Cardiac muscle cell (in vitro differentiated cells and primary cell): ENCODE data around the gene NARS2. TPM values are rescaled to one million over a fixed set of nuclear protein-coding genes. Genes with fewer than 3 reads are reported as not detected.
A peak's percentile ranks its signal among the peaks of the same experiment; 100 is the strongest.
"Not testable (repeated sequence)": the region's sequence is repeated elsewhere in the genome, so short reads cannot be mapped to it uniquely, and the experiment has no call there.

Experiments used
- DNase-seq, 2 donors: peaks; one replicate each; pipeline versions ENCODE4 v3.0.0 to v3.0.0-alpha.2; 2010 to 2017; ENCODE audit warnings: low read depth in 1 of 2, low spot score in 1 of 2
- H3K27ac ChIP-seq: fragments of 200-600 bp; sonication (generic); 2 replicates; pipeline ENCODE4 v1.5.1; 2016
- H3K27me3 ChIP-seq: fragments of 200-600 bp; sonication (generic); 2 replicates; pipeline ENCODE4 v1.6.0; 2016; ENCODE audit warnings: control low read depth
- H3K36me3 ChIP-seq: fragments of 200-600 bp; sonication (generic); 2 replicates; pipeline ENCODE4 v1.5.1; 2016; ENCODE audit warnings: control low read depth
- H3K4me1 ChIP-seq: fragments of 200-600 bp; sonication (generic); 2 replicates; pipeline ENCODE4 v1.8.1; 2017; ENCODE audit warnings: low read depth, mild to moderate bottlenecking, mixed run types
- H3K4me3 ChIP-seq: fragments of 200-600 bp; sonication (generic); 2 replicates; pipeline ENCODE4 v1.5.1; 2016; ENCODE audit warnings: mild to moderate bottlenecking
- H3K9me3 ChIP-seq: fragments of 200-600 bp; sonication (generic); 2 replicates; pipeline ENCODE4 v1.5.1; 2017; ENCODE audit warnings: low read depth, mild to moderate bottlenecking, control low read depth
- polyA plus RNA-seq: library from polyadenylated mRNA; unstranded; fragments of >200 nt; fragmentation: Nextera tagmentation; extraction: Ambion mirVana; gene quantifications from 2 replicates; pipeline ENCODE4 v1.2.1, GENCODE V29; 2016
- total RNA-seq: library from RNA; depleted of rRNA; stranded (reverse); fragments of >200 nt; gene quantifications from 2 replicates; pipeline ENCODE4 v1.2.3, GENCODE V29; 2016
- TF ChIP-seq, protein P1 (sequence below): IDR thresholded peaks from 2 replicates; pipeline ENCODE4 v1.5.1; 2012; ENCODE audit warnings: low read depth, mild to moderate bottlenecking, low read length

NARS2 gene
- total and polyA plus RNA-seq, 2 experiments from 2014 or later: 27.2 to 40.5 TPM

GRCh38 chr11:78552881-78553280 is 21.8 kb downstream of the NARS2 start:
- Histone ChIP-seq H3K4me1 (peaks cover 39% of the 10 kb centered on the region), H3K4me3 (no peak overlapping the region), H3K9me3 (no peaks in the 10 kb centered on the region), H3K36me3 (no peaks in the 10 kb centered on the region), H3K27ac (no peak overlapping the region), H3K27me3 (no peaks in the 10 kb centered on the region)
- no peak for DNase-seq
- TF ChIP-seq, protein P1, sequence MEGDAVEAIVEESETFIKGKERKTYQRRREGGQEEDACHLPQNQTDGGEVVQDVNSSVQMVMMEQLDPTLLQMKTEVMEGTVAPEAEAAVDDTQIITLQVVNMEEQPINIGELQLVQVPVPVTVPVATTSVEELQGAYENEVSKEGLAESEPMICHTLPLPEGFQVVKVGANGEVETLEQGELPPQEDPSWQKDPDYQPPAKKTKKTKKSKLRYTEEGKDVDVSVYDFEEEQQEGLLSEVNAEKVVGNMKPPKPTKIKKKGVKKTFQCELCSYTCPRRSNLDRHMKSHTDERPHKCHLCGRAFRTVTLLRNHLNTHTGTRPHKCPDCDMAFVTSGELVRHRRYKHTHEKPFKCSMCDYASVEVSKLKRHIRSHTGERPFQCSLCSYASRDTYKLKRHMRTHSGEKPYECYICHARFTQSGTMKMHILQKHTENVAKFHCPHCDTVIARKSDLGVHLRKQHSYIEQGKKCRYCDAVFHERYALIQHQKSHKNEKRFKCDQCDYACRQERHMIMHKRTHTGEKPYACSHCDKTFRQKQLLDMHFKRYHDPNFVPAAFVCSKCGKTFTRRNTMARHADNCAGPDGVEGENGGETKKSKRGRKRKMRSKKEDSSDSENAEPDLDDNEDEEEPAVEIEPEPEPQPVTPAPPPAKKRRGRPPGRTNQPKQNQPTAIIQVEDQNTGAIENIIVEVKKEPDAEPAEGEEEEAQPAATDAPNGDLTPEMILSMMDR: no peak

GRCh38 chr11:78552139-78552538 is 22.5 kb downstream of the NARS2 start:
- H3K27ac ChIP-seq, H3K9me3 ChIP-seq, H3K4me3 ChIP-seq, H3K36me3 ChIP-seq, DNase-seq, H3K27me3 ChIP-seq: not testable (repeated sequence)
- H3K4me1 ChIP-seq: peaks cover 31% of the 10 kb centered on the region

GRCh38 chr11:78551066-78551465 is 23.6 kb downstream of the NARS2 start:
- Histone ChIP-seq H3K4me1 (peaks cover 21% of the 10 kb centered on the region), H3K27ac (no peak overlapping the region), H3K36me3 (no peaks in the 10 kb centered on the region), H3K4me3 (no peak overlapping the region), H3K27me3 (no peaks in the 10 kb centered on the region), H3K9me3 (no peaks in the 10 kb centered on the region)
- DNase-seq: no peak
- TF ChIP-seq, protein P1: no peak

- H3K9me3 ChIP-seq: no peaks in the 10 kb centered on the region
- H3K27ac ChIP-seq: peak overlapping the region; percentile 59
- no peaks in the 10 kb centered on the region for H3K27me3 ChIP-seq
- no peaks in the 10 kb centered on the region for H3K36me3 ChIP-seq
- H3K4me3 ChIP-seq: no peak overlapping the region
- peaks cover 21% of the 10 kb centered on the region for H3K4me1 ChIP-seq
- TF ChIP-seq, protein P1: no peak
- peak in 1 of 2 donors; percentile 17 for DNase-seq
These were observed 24.8 kb downstream of the NARS2 start for GRCh38 chr11:78549624-78550409.

GRCh38 chr11:78548911-78549590 is 25.6 kb downstream of the NARS2 start:
- H3K27ac ChIP-seq: peak overlapping the region; percentile 59
- TF ChIP-seq, protein P1: no peak
- no peak overlapping the region for H3K4me3 ChIP-seq
- no peaks in the 10 kb centered on the region for H3K36me3 ChIP-seq
- DNase-seq: peak; percentile 11 to 19
- H3K27me3 ChIP-seq: no peaks in the 10 kb centered on the region
- H3K4me1 ChIP-seq: peaks cover 21% of the 10 kb centered on the region
- no peaks in the 10 kb centered on the region for H3K9me3 ChIP-seq
